ENCODE data around the gene SLC44A3.

DNA sequence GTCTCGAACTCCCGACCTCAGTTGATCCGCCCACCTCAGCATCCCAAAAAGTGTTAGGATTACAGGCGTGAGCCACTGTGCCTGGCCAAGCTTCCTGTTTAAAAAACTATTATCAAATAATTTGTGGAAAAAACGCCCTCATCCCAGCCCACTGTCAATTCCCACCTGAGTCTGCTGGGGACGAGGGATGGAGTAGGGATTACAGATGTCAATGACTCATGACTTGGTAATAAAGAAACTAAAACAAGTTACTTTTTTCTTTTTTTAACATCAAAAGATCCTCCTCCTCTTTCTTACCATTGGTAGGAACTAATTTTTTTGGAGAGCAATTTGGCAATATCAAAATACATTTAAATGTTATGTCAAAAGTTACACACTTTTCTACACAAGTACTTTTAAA, 97.1 kb downstream of the SLC44A3 start:
- TF ChIP-seq MYC (IDR thresholded peaks at IDR 0.05; ENCODE audit: borderline replicate concordance, low read length) = no peak
- TF ChIP-seq, protein P1, sequence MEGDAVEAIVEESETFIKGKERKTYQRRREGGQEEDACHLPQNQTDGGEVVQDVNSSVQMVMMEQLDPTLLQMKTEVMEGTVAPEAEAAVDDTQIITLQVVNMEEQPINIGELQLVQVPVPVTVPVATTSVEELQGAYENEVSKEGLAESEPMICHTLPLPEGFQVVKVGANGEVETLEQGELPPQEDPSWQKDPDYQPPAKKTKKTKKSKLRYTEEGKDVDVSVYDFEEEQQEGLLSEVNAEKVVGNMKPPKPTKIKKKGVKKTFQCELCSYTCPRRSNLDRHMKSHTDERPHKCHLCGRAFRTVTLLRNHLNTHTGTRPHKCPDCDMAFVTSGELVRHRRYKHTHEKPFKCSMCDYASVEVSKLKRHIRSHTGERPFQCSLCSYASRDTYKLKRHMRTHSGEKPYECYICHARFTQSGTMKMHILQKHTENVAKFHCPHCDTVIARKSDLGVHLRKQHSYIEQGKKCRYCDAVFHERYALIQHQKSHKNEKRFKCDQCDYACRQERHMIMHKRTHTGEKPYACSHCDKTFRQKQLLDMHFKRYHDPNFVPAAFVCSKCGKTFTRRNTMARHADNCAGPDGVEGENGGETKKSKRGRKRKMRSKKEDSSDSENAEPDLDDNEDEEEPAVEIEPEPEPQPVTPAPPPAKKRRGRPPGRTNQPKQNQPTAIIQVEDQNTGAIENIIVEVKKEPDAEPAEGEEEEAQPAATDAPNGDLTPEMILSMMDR (IDR thresholded peaks at IDR 0.05) = no peak
- TF ChIP-seq HOXA7 (CRISPR knock-in tag; IDR thresholded peaks at IDR 0.05) = no peak
- TF ChIP-seq POLR2A (IDR thresholded peaks at IDR 0.05; ENCODE audit: low read length) = no peak
- no peak for TF ChIP-seq RCOR1 (IDR thresholded peaks at IDR 0.05; ENCODE audit: low read depth, low read length)
- TF ChIP-seq SREBF2 (IDR thresholded peaks at IDR 0.05) = no peak
- TF ChIP-seq, protein P2, sequence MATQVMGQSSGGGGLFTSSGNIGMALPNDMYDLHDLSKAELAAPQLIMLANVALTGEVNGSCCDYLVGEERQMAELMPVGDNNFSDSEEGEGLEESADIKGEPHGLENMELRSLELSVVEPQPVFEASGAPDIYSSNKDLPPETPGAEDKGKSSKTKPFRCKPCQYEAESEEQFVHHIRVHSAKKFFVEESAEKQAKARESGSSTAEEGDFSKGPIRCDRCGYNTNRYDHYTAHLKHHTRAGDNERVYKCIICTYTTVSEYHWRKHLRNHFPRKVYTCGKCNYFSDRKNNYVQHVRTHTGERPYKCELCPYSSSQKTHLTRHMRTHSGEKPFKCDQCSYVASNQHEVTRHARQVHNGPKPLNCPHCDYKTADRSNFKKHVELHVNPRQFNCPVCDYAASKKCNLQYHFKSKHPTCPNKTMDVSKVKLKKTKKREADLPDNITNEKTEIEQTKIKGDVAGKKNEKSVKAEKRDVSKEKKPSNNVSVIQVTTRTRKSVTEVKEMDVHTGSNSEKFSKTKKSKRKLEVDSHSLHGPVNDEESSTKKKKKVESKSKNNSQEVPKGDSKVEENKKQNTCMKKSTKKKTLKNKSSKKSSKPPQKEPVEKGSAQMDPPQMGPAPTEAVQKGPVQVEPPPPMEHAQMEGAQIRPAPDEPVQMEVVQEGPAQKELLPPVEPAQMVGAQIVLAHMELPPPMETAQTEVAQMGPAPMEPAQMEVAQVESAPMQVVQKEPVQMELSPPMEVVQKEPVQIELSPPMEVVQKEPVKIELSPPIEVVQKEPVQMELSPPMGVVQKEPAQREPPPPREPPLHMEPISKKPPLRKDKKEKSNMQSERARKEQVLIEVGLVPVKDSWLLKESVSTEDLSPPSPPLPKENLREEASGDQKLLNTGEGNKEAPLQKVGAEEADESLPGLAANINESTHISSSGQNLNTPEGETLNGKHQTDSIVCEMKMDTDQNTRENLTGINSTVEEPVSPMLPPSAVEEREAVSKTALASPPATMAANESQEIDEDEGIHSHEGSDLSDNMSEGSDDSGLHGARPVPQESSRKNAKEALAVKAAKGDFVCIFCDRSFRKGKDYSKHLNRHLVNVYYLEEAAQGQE (IDR thresholded peaks at IDR 0.05) = no peak
- TF ChIP-seq RFX5 (IDR thresholded peaks at IDR 0.05) = no peak
- TF ChIP-seq JUNB (IDR thresholded peaks at IDR 0.05) = no peak
- TF ChIP-seq, protein P3, sequence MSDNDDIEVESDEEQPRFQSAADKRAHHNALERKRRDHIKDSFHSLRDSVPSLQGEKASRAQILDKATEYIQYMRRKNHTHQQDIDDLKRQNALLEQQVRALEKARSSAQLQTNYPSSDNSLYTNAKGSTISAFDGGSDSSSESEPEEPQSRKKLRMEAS (IDR thresholded peaks at IDR 0.05) = no peak
- no peak for TF ChIP-seq RNF2 (IDR thresholded peaks at IDR 0.05; ENCODE audit: borderline replicate concordance, low read depth)
- no peak for TF ChIP-seq RAD21 (conservative IDR thresholded peaks at IDR 0.05 in 1 of 2, IDR thresholded peaks at IDR 0.05 in 1 of 2)
